Endothelial cell of umbilical vein (primary cell): ENCODE results near the gene HOXB3. TPM values are rescaled to one million over a fixed set of nuclear protein-coding genes. Genes with fewer than 3 reads are reported as not detected.

Experiments used
- BruUV-seq: library from RNA; stranded (reverse); fragments of 400-500 nt; replicated peaks from 2 replicates; lab custom pipeline; 2021; lab: Mats Ljungman, UMichigan
- CTCF ChIA-PET: fragments of 300-600, 350-600 bp; sonication (Branson Sonifier 250); formaldehyde crosslinking; loops from one replicate; lab custom pipeline; 2021; ENCODE audit warnings: antibody characterized with exemption, inconsistent platforms; lab: Charles Lee
- POLR2A ChIA-PET: fragments of 300-600, 350-600 bp; sonication (Branson Sonifier 250); formaldehyde crosslinking; loops from one replicate; lab custom pipeline; 2021; ENCODE audit warnings: antibody characterized with exemption, inconsistent platforms; lab: Charles Lee
- DNase-seq: peaks from one replicate; pipeline ENCODE4 v3.0.0-alpha.2; 2011; ENCODE audit warnings: low read depth, low spot score
- FAIRE-seq: peaks from 2 replicates; lab custom pipeline; 2011; peaks lifted over from hg19 to GRCh38; lab: Jason Lieb, UNC
- H2AFZ ChIP-seq: 2 replicates; pipeline ENCODE4 v1.6.0; 2012; ENCODE audit warnings: low read depth, low read length, control low read depth, inconsistent platforms
- H3K27ac ChIP-seq: 2 replicates; pipeline ENCODE4 v1.5.1; 2011; ENCODE audit warnings: low read depth, mild to moderate bottlenecking, control low read depth, low read length, moderate library complexity; ENCODE audit not compliant: insufficient read depth
- H3K27me3 ChIP-seq, 2 experiments: 2 replicates each; pipeline versions ENCODE4 v1.6.0 to v1.6.1; 2011; ENCODE audit warnings: low read length in 2 of 2, mixed read lengths in 1 of 2; ENCODE audit not compliant: control insufficient read depth in 2 of 2, insufficient read depth in 2 of 2
- H3K36me3 ChIP-seq, 2 experiments: 2 replicates in 1 of 2; 3 replicates in 1 of 2; pipeline ENCODE4 v1.5.1; 2011; ENCODE audit warnings: low read length in 2 of 2, mild to moderate bottlenecking in 1 of 2, moderate library complexity in 1 of 2; ENCODE audit not compliant: control insufficient read depth in 2 of 2, insufficient read depth in 2 of 2; ENCODE audit errors: extremely low read depth in 1 of 2
- H3K4me1 ChIP-seq: 3 replicates; pipeline ENCODE4 v1.5.1; 2011; ENCODE audit warnings: mild to moderate bottlenecking, low read length; ENCODE audit not compliant: control insufficient read depth, insufficient read depth; ENCODE audit errors: extremely low read depth
- H3K4me2 ChIP-seq: 2 replicates; pipeline ENCODE4 v1.6.1; 2011; ENCODE audit warnings: low read length, control low read depth, mixed read lengths; ENCODE audit not compliant: insufficient read depth
- H3K4me3 ChIP-seq, 3 experiments: fragments of 200-600 bp in 1 of 3; sonication (generic), shearing (Covaris generic) in 1 of 3; replicated peaks in 1 of 3; 2 replicates each; pipeline ENCODE4 v1.5.1; 2011 to 2016; ENCODE audit warnings: control low read depth in 3 of 3, low read length in 3 of 3, mild to moderate bottlenecking in 2 of 3, inconsistent platforms in 1 of 3, low read depth in 1 of 3, moderate library complexity in 1 of 3; ENCODE audit not compliant: insufficient read depth in 1 of 3
- H3K79me2 ChIP-seq: 2 replicates; pipeline ENCODE4 v1.6.0; 2012; ENCODE audit warnings: low read length, inconsistent platforms; ENCODE audit not compliant: control insufficient read depth, insufficient read depth
- H3K9ac ChIP-seq: replicated peaks from 2 replicates; pipeline ENCODE3; 2011; ENCODE audit warnings: low read length, control low read depth; ENCODE audit not compliant: insufficient read depth; ENCODE audit errors: extremely low read depth
- H3K9me1 ChIP-seq: replicated peaks from 3 replicates; pipeline ENCODE4 v1.6.0; 2011; ENCODE audit warnings: mild to moderate bottlenecking, low read length; ENCODE audit not compliant: control insufficient read depth, insufficient read depth; ENCODE audit errors: extremely low read depth
- H3K9me3 ChIP-seq: replicated peaks from 2 replicates; pipeline ENCODE4 v1.5.1; 2012; ENCODE audit warnings: low read length, inconsistent platforms; ENCODE audit not compliant: control insufficient read depth, insufficient read depth
- H4K20me1 ChIP-seq: replicated peaks from 2 replicates; pipeline ENCODE3; 2011; ENCODE audit warnings: mild to moderate bottlenecking, low read length; ENCODE audit not compliant: control insufficient read depth, insufficient read depth; ENCODE audit errors: extremely low read depth
- EZH2 ChIP-seq: IDR thresholded peaks from 2 replicates; pipeline ENCODE4 v1.6.1; 2012; ENCODE audit warnings: borderline replicate concordance, low read depth, mild to moderate bottlenecking, moderate library complexity, low read length, inconsistent platforms; ENCODE audit not compliant: severe bottlenecking
- FOS ChIP-seq: IDR thresholded peaks from 2 replicates; pipeline ENCODE4 v1.6.1; 2011; ENCODE audit warnings: mild to moderate bottlenecking, low read length, moderate library complexity, borderline replicate concordance; ENCODE audit not compliant: insufficient read depth
- GATA2 ChIP-seq: IDR thresholded peaks from 2 replicates; pipeline ENCODE4 v1.7.0; 2011; ENCODE audit warnings: low read depth, mild to moderate bottlenecking, moderate library complexity, mixed read lengths, low read length; ENCODE audit not compliant: insufficient read length, insufficient read depth
- JUN ChIP-seq: IDR thresholded peaks from 2 replicates; pipeline ENCODE4 v1.6.1; 2011; ENCODE audit warnings: borderline replicate concordance, low read depth; ENCODE audit not compliant: insufficient read length, insufficient read depth
- MYC ChIP-seq: IDR thresholded peaks from one replicate; pipeline ENCODE4 v1.6.1; 2011; ENCODE audit warnings: mild to moderate bottlenecking, low read depth, low read length
- dilution Hi-C: fragments of 300-500 bp; cut with MboI; formaldehyde crosslinking; loops from one replicate; pipeline ENCODE4 v1.15.0; 2019; ENCODE audit warnings: low sequenced_read_pairs; ENCODE audit not compliant: extremely low pct_ligation_motif_present
- intact Hi-C: fragments of 100-400 bp; cut with micrococcal nuclease; formaldehyde crosslinking; loops from one replicate; pipeline ENCODE4 v1.10.0; 2022
- polyA plus RNA-seq, 4 experiments: library from polyadenylated mRNA; depleted of rRNA in 3 of 4; stranded (reverse) in 3 of 4; unstranded in 1 of 4; fragments of >200 nt; gene quantifications; 2 replicates each; pipeline versions ENCODE4 v1.2.1 to v1.2.3, GENCODE V29; 2011 to 2012; ENCODE audit warnings: missing spikeins in 1 of 4
- total RNA-seq: library from RNA; stranded (reverse); gene quantifications from 2 replicates; pipeline ENCODE4 v1.2.3, GENCODE V29; 2021
- TF ChIP-seq, protein P1 (sequence below): IDR thresholded peaks from 2 replicates; pipeline ENCODE4 v1.6.1; 2011; ENCODE audit not compliant: insufficient read depth, insufficient read length
- TF ChIP-seq, protein P2 (sequence below), 2 donors: IDR thresholded peaks; 1 replicate in 1 of 2; 2 replicates in 1 of 2; pipeline ENCODE4 v1.5.1; 2011; ENCODE audit warnings: low read length in 2 of 2, mild to moderate bottlenecking in 2 of 2, moderate library complexity in 2 of 2, control low read depth in 1 of 2, inconsistent platforms in 1 of 2, low read depth in 1 of 2; ENCODE audit not compliant: insufficient read depth in 1 of 2; ENCODE audit errors: extremely low read depth in 1 of 2

Gene HOXB3
- total and polyA plus RNA-seq, 2 donors (not counting 3 experiments of a cell fraction or from before 2014, with no cell fraction given), result 29.6 to 56.6 TPM

DNA sequence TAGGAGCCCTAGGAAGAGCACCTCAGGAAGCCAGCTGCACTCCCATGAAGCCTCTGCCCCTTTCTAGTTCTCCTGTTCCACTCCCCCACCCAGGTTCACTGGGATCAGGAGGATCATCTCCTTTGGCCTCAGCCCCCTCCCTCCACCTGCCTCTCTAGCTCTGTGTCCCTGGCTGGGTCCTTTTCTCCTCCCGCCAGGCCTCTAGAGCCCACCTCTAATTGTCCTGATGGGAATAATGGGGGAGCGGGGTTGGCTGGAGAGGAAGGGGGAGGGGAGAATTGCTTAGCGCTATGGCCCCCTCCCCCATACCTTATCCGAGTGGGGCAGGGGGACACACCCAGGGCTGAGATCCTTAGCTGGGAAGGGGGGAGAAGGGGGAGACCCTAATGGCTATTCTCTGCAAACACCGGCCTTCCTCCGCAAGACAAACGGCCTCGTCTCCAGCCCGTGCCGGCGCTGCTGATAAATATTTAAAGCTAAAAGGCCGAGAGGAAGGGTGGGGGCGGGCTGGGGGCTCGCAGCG, 19.8 kb upstream of the HOXB3 start:
- no peaks in the 10 kb centered on the region for H3K36me3 ChIP-seq
- H3K9me3 ChIP-seq, result no peaks in the 10 kb centered on the region
- peaks cover 1 to 2% of the 10 kb centered on the region in 2 experiments for H3K27me3 ChIP-seq
- peak overlapping the region; percentile 83 for H3K9ac ChIP-seq
- H2AFZ ChIP-seq, result peak overlapping the region; percentile 43
- CTCF ChIA-PET, result interaction anchor here (0.6 to 1.3 kb wide), 8 partner anchors 8 to 302 kb away, joined by 3 read pairs; no protein-coding TSS in a partner anchor
- no peak overlapping the region for H3K27ac ChIP-seq
- H3K79me2 ChIP-seq, result peaks cover 19% of the 10 kb centered on the region
- peaks cover 38% of the 10 kb centered on the region for H3K4me1 ChIP-seq
- no TSS peak for BruUV-seq
- POLR2A ChIA-PET, result interaction anchor here (0.7 to 1.5 kb wide), 3 partner anchors 15 to 1680 kb away, joined by 3 read pairs; no protein-coding TSS in a partner anchor
- no peak for FAIRE-seq
- TF ChIP-seq, protein P1, sequence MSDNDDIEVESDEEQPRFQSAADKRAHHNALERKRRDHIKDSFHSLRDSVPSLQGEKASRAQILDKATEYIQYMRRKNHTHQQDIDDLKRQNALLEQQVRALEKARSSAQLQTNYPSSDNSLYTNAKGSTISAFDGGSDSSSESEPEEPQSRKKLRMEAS, result no peak
- TF ChIP-seq GATA2, result no peak
- TF ChIP-seq EZH2, result no peak
- no peak for TF ChIP-seq JUN
- TF ChIP-seq MYC, result no peak
- TF ChIP-seq FOS, result no peak
- TF ChIP-seq, protein P2, sequence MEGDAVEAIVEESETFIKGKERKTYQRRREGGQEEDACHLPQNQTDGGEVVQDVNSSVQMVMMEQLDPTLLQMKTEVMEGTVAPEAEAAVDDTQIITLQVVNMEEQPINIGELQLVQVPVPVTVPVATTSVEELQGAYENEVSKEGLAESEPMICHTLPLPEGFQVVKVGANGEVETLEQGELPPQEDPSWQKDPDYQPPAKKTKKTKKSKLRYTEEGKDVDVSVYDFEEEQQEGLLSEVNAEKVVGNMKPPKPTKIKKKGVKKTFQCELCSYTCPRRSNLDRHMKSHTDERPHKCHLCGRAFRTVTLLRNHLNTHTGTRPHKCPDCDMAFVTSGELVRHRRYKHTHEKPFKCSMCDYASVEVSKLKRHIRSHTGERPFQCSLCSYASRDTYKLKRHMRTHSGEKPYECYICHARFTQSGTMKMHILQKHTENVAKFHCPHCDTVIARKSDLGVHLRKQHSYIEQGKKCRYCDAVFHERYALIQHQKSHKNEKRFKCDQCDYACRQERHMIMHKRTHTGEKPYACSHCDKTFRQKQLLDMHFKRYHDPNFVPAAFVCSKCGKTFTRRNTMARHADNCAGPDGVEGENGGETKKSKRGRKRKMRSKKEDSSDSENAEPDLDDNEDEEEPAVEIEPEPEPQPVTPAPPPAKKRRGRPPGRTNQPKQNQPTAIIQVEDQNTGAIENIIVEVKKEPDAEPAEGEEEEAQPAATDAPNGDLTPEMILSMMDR (IDR thresholded peaks at IDR 0.05; ENCODE audit: extremely low read depth in 1 of 2, insufficient read depth in 1 of 2, low read depth in 1 of 2, low read length in 2 of 2), result no peak
- H4K20me1 ChIP-seq, result no peaks in the 10 kb centered on the region
- dilution Hi-C loops (no loop called here), intact Hi-C loops (no loop called here)
- H3K4me2 ChIP-seq, result peak overlapping the region; percentile 85
- DNase-seq, result no peak
- no peaks in the 10 kb centered on the region for H3K9me1 ChIP-seq
- H3K4me3 ChIP-seq, result peak overlapping the region; percentile 52 to 78 (median 70)
